Activated CD4-positive, alpha-beta T cell treated with anti-CD3 and anti-CD28 coated beads for 36 hours (primary cell): ENCODE measurements around the gene NTN3. TPM values are rescaled to one million over a fixed set of nuclear protein-coding genes. Genes with fewer than 3 reads are reported as not detected.
A peak's percentile ranks its signal among the peaks of the same experiment; 100 is the strongest.
"Not testable (repeated sequence)": the region's sequence is repeated elsewhere in the genome, so short reads cannot be mapped to it uniquely, and the experiment has no call there.

ENCODE experiments used
- ATAC-seq: fragments of 200-7000 bp; cut with Tn5 transposase; one replicate; pipeline ENCODE4 v1.10.0; 2021; ENCODE audit warnings: mild to moderate bottlenecking, moderate library complexity
- CTCF ChIA-PET: fragments of 350-600 bp; sonication (Branson Sonifier 250); formaldehyde crosslinking; loops from one replicate; lab custom pipeline; 2021; ENCODE audit warnings: antibody characterized with exemption; lab: Charles Lee
- POLR2A ChIA-PET: fragments of 350-600 bp; sonication (Branson Sonifier 250); formaldehyde crosslinking; loops from one replicate; lab custom pipeline; 2021; ENCODE audit warnings: antibody characterized with exemption, inconsistent platforms; lab: Charles Lee
- DNase-seq: peaks from one replicate; pipeline ENCODE4 v3.0.0-alpha.2; 2020
- H3K27ac Mint-ChIP-seq: one replicate; pipeline ENCODE4 v1.8.0; 2021; ENCODE audit warnings: mixed read lengths
- H3K27me3 Mint-ChIP-seq: one replicate; pipeline ENCODE4 v1.8.0; 2021; ENCODE audit warnings: mixed read lengths
- H3K36me3 Mint-ChIP-seq: one replicate; pipeline ENCODE4 v1.8.0; 2021; ENCODE audit warnings: low read depth, mixed read lengths
- H3K4me1 Mint-ChIP-seq: one replicate; pipeline ENCODE4 v1.8.0; 2021; ENCODE audit warnings: mixed read lengths
- H3K4me3 Mint-ChIP-seq: one replicate; pipeline ENCODE4 v1.8.0; 2021; ENCODE audit warnings: mild to moderate bottlenecking, moderate library complexity, mixed read lengths
- H3K9me3 Mint-ChIP-seq: one replicate; pipeline ENCODE4 v1.8.0; 2021; ENCODE audit warnings: low read depth, mixed read lengths
- intact Hi-C, 2 experiments: fragments of 100-400 bp; cut with DNase I in 1 of 2; cut with micrococcal nuclease in 1 of 2; formaldehyde crosslinking; loops; one replicate each; pipeline versions ENCODE4 v1.14.2 to v1.15.1; 2022 to 2024; cut with DNase I, micrococcal nuclease
- total RNA-seq, 2 experiments: library from RNA; stranded (reverse); gene quantifications; one replicate each; pipeline ENCODE4 v1.2.3, GENCODE V29; 2021

Gene NTN3
- total RNA-seq, 2 experiments from 2014 or later: not detected

GRCh38 chr16:2473999-2474876 lies 3.1 kb downstream of the NTN3 start:
- ChIA-PET POLR2A (interaction anchor here (0.7 kb wide), 1 partner anchor 192 kb away, joined by 3 read pairs; no protein-coding TSS in a partner anchor), CTCF (no interaction called here)
- peak overlapping the region; percentile 69 for H3K27ac Mint-ChIP-seq
- DNase-seq (peak; percentile 76), ATAC-seq (peak; percentile 59)
- peaks cover 20% of the 10 kb centered on the region for H3K27me3 Mint-ChIP-seq
- H3K4me3 Mint-ChIP-seq: peak overlapping the region; percentile 71
- peaks cover 6% of the 10 kb centered on the region for H3K4me1 Mint-ChIP-seq
- no peaks in the 10 kb centered on the region for H3K36me3 Mint-ChIP-seq
- no peaks in the 10 kb centered on the region for H3K9me3 Mint-ChIP-seq
- intact Hi-C loops: loop anchor here (1.0 to 5.0 kb wide), 7 partner anchors 13 to 267 kb away; partner anchors contain the start of genes TEDC2 (in 2 of the 2), CEMP1 (in 1 of the 2), MLST8 (in 1 of the 2) and RNPS1 (in 1 of the 2)

GRCh38 chr16:2474877-2475412 lies 3.8 kb downstream of the NTN3 start, which contains the start of gene TBC1D24:
Gene TBC1D24 (plus strand): TSS chr16:2475127. CDS start chr16:2496149, 21,022 bp downstream.
- ChIA-PET CTCF (no interaction called here), POLR2A (interaction anchor here (0.7 kb wide), 1 partner anchor 193 kb away, joined by 3 read pairs; no protein-coding TSS in a partner anchor)
- ATAC-seq: peak; percentile 71
- Mint-ChIP-seq H3K4me1 (peaks cover 6% of the 10 kb centered on the region), H3K9me3 (no peaks in the 10 kb centered on the region), H3K36me3 (no peaks in the 10 kb centered on the region), H3K27me3 (peaks cover 16% of the 10 kb centered on the region), H3K4me3 (peak within 1 kb of the TSS; percentile 71), H3K27ac (peak within 1 kb of the TSS; percentile 69)
- peak; percentile 89 for DNase-seq
- intact Hi-C loops: loop anchor here (1.0 to 5.0 kb wide), 11 partner anchors 14 to 268 kb away; partner anchors contain the start of genes ATP6V0C (in 2 of the 2), TEDC2 (in 2 of the 2), ABCA3 (in 1 of the 2) and CCNF (in 1 of the 2)

GRCh38 chr16:2475413-2476344 lies 4.6 kb downstream of the NTN3 start:
- POLR2A ChIA-PET: interaction anchor here (0.7 kb wide), 1 partner anchor 193 kb away, joined by 3 read pairs; no protein-coding TSS in a partner anchor
- DNase-seq: peak; percentile 64
- intact Hi-C loops: loop anchor here (1.0 to 5.0 kb wide), 5 partner anchors 15 to 135 kb away; partner anchors contain the start of genes ATP6V0C (in 2 of the 2), ABCA3 (in 1 of the 2), CCNF (in 1 of the 2) and TEDC2 (in 1 of the 2)
- H3K4me3 Mint-ChIP-seq: peak overlapping the region; percentile 71
- H3K4me1 Mint-ChIP-seq: peaks cover 6% of the 10 kb centered on the region
- CTCF ChIA-PET: no interaction called here
- H3K27ac Mint-ChIP-seq: no peak overlapping the region
- H3K9me3 Mint-ChIP-seq: no peaks in the 10 kb centered on the region
- peak; percentile 33 for ATAC-seq
- no peaks in the 10 kb centered on the region for H3K36me3 Mint-ChIP-seq
- peaks cover 8% of the 10 kb centered on the region for H3K27me3 Mint-ChIP-seq

- intact Hi-C loops: loop anchor here in 1 of 2 experiments (5.0 kb wide), 1 partner anchor 36 kb away; the partner anchor contains the start of gene ATP6V0C
- POLR2A ChIA-PET: no interaction called here
- no peak overlapping the region for H3K27ac Mint-ChIP-seq
- DNase-seq: no peak
- no peaks in the 10 kb centered on the region for H3K9me3 Mint-ChIP-seq
- H3K27me3 Mint-ChIP-seq: peaks cover 8% of the 10 kb centered on the region
- no peaks in the 10 kb centered on the region for H3K36me3 Mint-ChIP-seq
- CTCF ChIA-PET: no interaction called here
- H3K4me1 Mint-ChIP-seq: peaks cover 6% of the 10 kb centered on the region
- peak overlapping the region; percentile 60 for H3K4me3 Mint-ChIP-seq
- no peak for ATAC-seq
Observed at GRCh38 chr16:2476345-2476720, 5.2 kb downstream of the NTN3 start.

- no peak for ATAC-seq
- H3K27ac Mint-ChIP-seq: no peak overlapping the region
- no peak for DNase-seq
- no peaks in the 10 kb centered on the region for H3K9me3 Mint-ChIP-seq
- H3K4me1 Mint-ChIP-seq: peaks cover 6% of the 10 kb centered on the region
- H3K27me3 Mint-ChIP-seq: peaks cover 8% of the 10 kb centered on the region
- H3K4me3 Mint-ChIP-seq: peak overlapping the region; percentile 60
- H3K36me3 Mint-ChIP-seq: no peaks in the 10 kb centered on the region
- ChIA-PET POLR2A (no interaction called here), CTCF (no interaction called here)
- intact Hi-C loops: loop anchor here in 1 of 2 experiments (5.0 kb wide), 1 partner anchor 36 kb away; the partner anchor contains the start of gene ATP6V0C
Observed at GRCh38 chr16:2476741-2477140, 5.6 kb downstream of the NTN3 start.

GRCh38 chr16:2477327-2477726 lies 6.2 kb downstream of the NTN3 start:
- Mint-ChIP-seq H3K4me3 (no peak overlapping the region), H3K27me3 (peaks cover 8% of the 10 kb centered on the region), H3K4me1 (peaks cover 6% of the 10 kb centered on the region), H3K9me3 (no peaks in the 10 kb centered on the region), H3K27ac (no peak overlapping the region), H3K36me3 (no peaks in the 10 kb centered on the region)
- no peak for ATAC-seq
- intact Hi-C loops: loop anchor here in 1 of 2 experiments (5.0 kb wide), 1 partner anchor 35 kb away; the partner anchor contains the start of gene ATP6V0C
- ChIA-PET POLR2A (no interaction called here), CTCF (interaction anchor here (0.5 to 1.3 kb wide), 3 partner anchors 8 to 423 kb away, joined by 3 to 4 read pairs (median 3); no protein-coding TSS in a partner anchor)
- DNase-seq: no peak

- POLR2A ChIA-PET: no interaction called here
- ATAC-seq: no peak
Observed at GRCh38 chr16:2478279-2478678, 7.2 kb downstream of the NTN3 start.

GRCh38 chr16:2479996-2480395 lies 8.9 kb downstream of the NTN3 start:
- H3K36me3 Mint-ChIP-seq, H3K27ac Mint-ChIP-seq, H3K4me3 Mint-ChIP-seq, CTCF ChIA-PET, POLR2A ChIA-PET, H3K9me3 Mint-ChIP-seq, DNase-seq, H3K27me3 Mint-ChIP-seq, H3K4me1 Mint-ChIP-seq, ATAC-seq: not testable (repeated sequence)
- intact Hi-C loops: loop anchor here (5.0 to 10.0 kb wide), 2 partner anchors 32 to 455 kb away; partner anchors contain the start of genes ATP6V0C (in 1 of the 2) and NHERF2 (in 1 of the 2)

More at GRCh38 chr16:2478279-2478678, 7.2 kb downstream of the NTN3 start:
- intact Hi-C loops: loop anchor here in 1 of 2 experiments (5.0 kb wide), 1 partner anchor 34 kb away; the partner anchor contains the start of gene ATP6V0C
- CTCF ChIA-PET: interaction anchor here (0.6 to 1.3 kb wide), 3 partner anchors 10 to 23 kb away, joined by 3 to 4 read pairs (median 3); no protein-coding TSS in a partner anchor
- Mint-ChIP-seq H3K27ac (no peak overlapping the region), H3K4me3 (no peak overlapping the region), H3K27me3 (peaks cover 1% of the 10 kb centered on the region), H3K36me3 (no peaks in the 10 kb centered on the region), H3K4me1 (peaks cover 1% of the 10 kb centered on the region), H3K9me3 (no peaks in the 10 kb centered on the region)
- DNase-seq: no peak

- no peaks in the 10 kb centered on the region for H3K27me3 Mint-ChIP-seq
- no peaks in the 10 kb centered on the region for H3K4me1 Mint-ChIP-seq
- H3K27ac Mint-ChIP-seq: no peak overlapping the region
- intact Hi-C loops: loop anchor here in 1 of 2 experiments (10.0 kb wide), 1 partner anchor 456 kb away; the partner anchor contains the start of gene NHERF2
- CTCF ChIA-PET: no interaction called here
- POLR2A ChIA-PET: no interaction called here
- no peak for DNase-seq
- no peaks in the 10 kb centered on the region for H3K36me3 Mint-ChIP-seq
- no peak for ATAC-seq
- no peaks in the 10 kb centered on the region for H3K9me3 Mint-ChIP-seq
- H3K4me3 Mint-ChIP-seq: no peak overlapping the region
Observed at GRCh38 chr16:2480948-2481347, 9.9 kb downstream of the NTN3 start.

- no peak overlapping the region for H3K27ac Mint-ChIP-seq
- no peak overlapping the region for H3K4me3 Mint-ChIP-seq
- ATAC-seq (no peak), DNase-seq (no peak)
- H3K36me3 Mint-ChIP-seq: peaks cover under 1% of the 10 kb centered on the region
- POLR2A ChIA-PET: no interaction called here
- H3K9me3 Mint-ChIP-seq: no peaks in the 10 kb centered on the region
- CTCF ChIA-PET: interaction anchor here (0.6 kb wide), 1 partner anchor 53 kb away, joined by 3 read pairs; no protein-coding TSS in a partner anchor
- intact Hi-C loops: loop anchor here in 1 of 2 experiments (10.0 kb wide), 1 partner anchor 457 kb away; the partner anchor contains the start of gene NHERF2
- H3K27me3 Mint-ChIP-seq: no peaks in the 10 kb centered on the region
- H3K4me1 Mint-ChIP-seq: peaks cover 2% of the 10 kb centered on the region
Observed at GRCh38 chr16:2481676-2482075, 10.6 kb downstream of the NTN3 start.
